K562 (cell line): ENCODE measurements around the gene TMA7B. TPM values are rescaled to one million over a fixed set of nuclear protein-coding genes. Genes with fewer than 3 reads are reported as not detected.
A peak's percentile ranks its signal among the peaks of the same experiment; 100 is the strongest.

Experiments used
- ATAC-seq: fragments of 200-7000 bp; cut with Tn5 transposase; 3 replicates; pipeline ENCODE4 v1.9.1; 2020; ENCODE audit warnings: moderate library complexity
- BruUV-seq: library from RNA; stranded (reverse); fragments of 400-500 nt; replicated peaks from 2 replicates; lab custom pipeline; 2021; lab: Mats Ljungman, UMichigan
- CTCF ChIA-PET: fragments of 300-600 bp; formaldehyde crosslinking; extraction: SDS; loops from one replicate; lab custom pipeline; 2021; ENCODE audit warnings: low intra/inter-chr PET ratio; lab: Yijun Ruan, JAX
- POLR2A ChIA-PET: fragments of 300-600, 350-650 bp; sonication (Branson Sonifier 250); formaldehyde crosslinking; extraction: SDS; loops from one replicate; lab custom pipeline; 2021; ENCODE audit warnings: antibody characterized with exemption, inconsistent platforms; lab: Yijun Ruan, JAX
- DNase-seq, 4 experiments: peaks; one replicate each; pipeline versions ENCODE4 v3.0.0 to v3.0.0-alpha.2; 2011 to 2018; ENCODE audit warnings: low spot score in 3 of 4, mixed read lengths in 3 of 4; ENCODE audit errors: extremely low read depth in 1 of 4
- FAIRE-seq: peaks from 2 replicates; lab custom pipeline; 2011; peaks lifted over from hg19 to GRCh38; lab: Jason Lieb, UNC
- H2AFZ ChIP-seq: 2 replicates; pipeline ENCODE4 v1.6.0; 2011; ENCODE audit warnings: low read depth, low read length, control low read depth, inconsistent platforms
- H3K27ac ChIP-seq: fragments of 200-600 bp; 3 replicates; pipeline ENCODE4 v1.8.0; 2011; ENCODE audit warnings: low read depth, mild to moderate bottlenecking, control low read depth, inconsistent platforms, low read length, moderate library complexity, mixed read lengths; ENCODE audit errors: extremely low read depth
- H3K27me3 ChIP-seq, 2 experiments: fragments of 300-600 bp in 1 of 2; 2 replicates in 1 of 2; 3 replicates in 1 of 2; pipeline versions ENCODE4 v1.6.0 to v1.8.0; 2011; ENCODE audit warnings: inconsistent platforms in 2 of 2, low read length in 2 of 2, mild to moderate bottlenecking in 1 of 2, mixed read lengths in 1 of 2, moderate library complexity in 1 of 2; ENCODE audit not compliant: control insufficient read depth in 2 of 2, insufficient read depth in 2 of 2
- H3K36me3 ChIP-seq: fragments of 300-600 bp; 3 replicates; pipeline ENCODE4 v1.8.0; 2011; ENCODE audit warnings: mild to moderate bottlenecking, low read length, inconsistent platforms; ENCODE audit not compliant: control insufficient read depth, insufficient read depth
- H3K4me1 ChIP-seq, 2 experiments: fragments of 200-600 bp in 1 of 2; replicated peaks in 1 of 2; 2 replicates in 1 of 2; 3 replicates in 1 of 2; pipeline versions ENCODE4 v1.5.1 to v1.8.0; 2011; ENCODE audit warnings: inconsistent platforms in 2 of 2, low read length in 2 of 2, mild to moderate bottlenecking in 1 of 2, mixed read lengths in 1 of 2, moderate library complexity in 1 of 2; ENCODE audit not compliant: control insufficient read depth in 2 of 2, insufficient read depth in 2 of 2
- H3K4me2 ChIP-seq: 2 replicates; pipeline ENCODE4 v1.6.1; 2011; ENCODE audit warnings: low read length, control low read depth, inconsistent platforms, mixed read lengths; ENCODE audit not compliant: insufficient read depth
- H3K4me3 ChIP-seq: fragments of 200-600 bp; sonication (generic), shearing (Covaris generic); 2 replicates; pipeline ENCODE4 v1.5.1; 2016; ENCODE audit warnings: control low read depth, inconsistent platforms
- H3K79me2 ChIP-seq: fragments of 200-600 bp; 3 replicates; pipeline ENCODE4 v1.8.0; 2011; ENCODE audit warnings: low read length, inconsistent platforms; ENCODE audit not compliant: control insufficient read depth, insufficient read depth
- H3K9ac ChIP-seq, 2 experiments: 2 replicates each; pipeline versions ENCODE4 v1.6.0 to v1.6.1; 2011; ENCODE audit warnings: low read depth in 2 of 2, low read length in 2 of 2, control low read depth in 1 of 2, inconsistent platforms in 1 of 2, mild to moderate bottlenecking in 1 of 2, mixed read lengths in 1 of 2; ENCODE audit not compliant: insufficient read depth in 1 of 2
- H3K9me1 ChIP-seq: one replicate; pipeline ENCODE4 v1.6.0; 2011; ENCODE audit warnings: inconsistent platforms, mild to moderate bottlenecking, low read length, moderate library complexity; ENCODE audit not compliant: control insufficient read depth, insufficient read depth
- H3K9me3 ChIP-seq: replicated peaks from 2 replicates; pipeline ENCODE4 v1.5.1; 2011; ENCODE audit warnings: low read depth, low read length, inconsistent platforms; ENCODE audit not compliant: control insufficient read depth, insufficient read depth
- H4K20me1 ChIP-seq: replicated peaks from 2 replicates; pipeline ENCODE4 v1.6.1; 2011; ENCODE audit warnings: low read length, inconsistent platforms, mixed read lengths; ENCODE audit not compliant: control insufficient read depth, insufficient read depth
- CHCHD3 ChIP-seq: fragments of 250-450 bp; sonication (Bioruptor Pico); IDR thresholded peaks from 2 replicates; pipeline ENCODE4 v2.1.2; 2022; ENCODE audit warnings: mild to moderate bottlenecking
- CHD7 ChIP-seq: fragments of 200-600 bp; sonication (generic); IDR thresholded peaks from one replicate; pipeline ENCODE4 v1.6.1; 2012; ENCODE audit warnings: mild to moderate bottlenecking, low read depth, low read length, inconsistent platforms
- GABPB2 ChIP-seq: fragments of 250-450 bp; sonication (Bioruptor Pico); conservative IDR thresholded peaks from 2 replicates; pipeline ENCODE4 v1.5.1; 2021; ENCODE audit warnings: mild to moderate bottlenecking
- KDM1A ChIP-seq, 2 experiments: fragments of 450-650 bp; IDR thresholded peaks; 2 replicates each; pipeline ENCODE4 v1.6.1; 2016; ENCODE audit warnings: mild to moderate bottlenecking in 2 of 2
- RBM39 ChIP-seq: fragments of 200-400 bp; formaldehyde crosslinking; optimal IDR thresholded peaks from 2 replicates; pipeline ENCODE3; 2018; ENCODE audit warnings: low read depth, low read length
- SIN3B ChIP-seq: fragments of 450-650 bp; IDR thresholded peaks from 2 replicates; pipeline ENCODE4 v1.6.1; 2017; ENCODE audit warnings: low read depth, mild to moderate bottlenecking, moderate library complexity
- ZNF277 ChIP-seq: fragments of 250-450 bp; sonication (Bioruptor Pico); IDR thresholded peaks from 2 replicates; pipeline ENCODE4 v1.8.0; 2022; ENCODE audit warnings: inconsistent platforms, mild to moderate bottlenecking, moderate library complexity, borderline replicate concordance
- WGBS: fragments of 100-300 bp; shearing (Covaris generic); methylation state at CpG from one replicate; pipeline ENCODE4 v1.1.6; 2016; ENCODE audit warnings: low coverage, mixed read lengths; ENCODE audit not compliant: insufficient coverage; ENCODE audit errors: missing lambda C conversion rate; 5-methylcytosine and 5-hydroxymethylcytosine counted together
- in situ Hi-C: fragments of 300-500 bp; cut with MboI; formaldehyde crosslinking; loops from 4 replicates; pipeline ENCODE4 v1.15.0; 2018; ENCODE audit warnings: inconsistent platforms, mixed read lengths
- intact Hi-C: fragments of 100-400 bp; cut with micrococcal nuclease; formaldehyde crosslinking; loops from 2 replicates; pipeline ENCODE4 v1.14.2; 2022
- polyA plus RNA-seq, 8 experiments: library from polyadenylated mRNA; depleted of rRNA in 4 of 8; stranded (reverse) in 5 of 8; unstranded in 3 of 8; fragments of >200 nt; fragmentation: Nextera tagmentation in 2 of 8; fragmentation: Illumina TruSeq in 1 of 8; extraction: Ambion mirVana in 2 of 8; extraction: Trizol in 1 of 8; gene quantifications; 2 replicates each; pipeline versions ENCODE4 v1.2.1 to v1.2.3, GENCODE V29; 2011 to 2014; ENCODE audit warnings: inconsistent platforms in 1 of 8, missing spikeins in 1 of 8
- total RNA-seq, 7 experiments: library from RNA; depleted of rRNA in 6 of 7; stranded (reverse); fragments of >200 nt in 6 of 7; fragmentation: Illumina TruSeq in 2 of 7; extraction: Trizol in 2 of 7; gene quantifications; 2 replicates each; pipeline versions ENCODE4 v1.2.1 to v1.2.3, GENCODE V29; 2011 to 2021; ENCODE audit warnings: low replicate concordance in 1 of 7

The TMA7B gene
- total and polyA plus RNA-seq, 9 of the 15 experiments (the other 6 are each of a cell fraction or from before 2014, with no cell fraction given): 5.6 to 14.2 (median 11.8) TPM

GRCh38 chr22:39952347-39952746 lies 7.8 kb upstream of the TMA7B start:
- FAIRE-seq: no peak

More at GRCh38 chr22:39952347-39952746, 7.8 kb upstream of the TMA7B start:
- Histone ChIP-seq H3K27me3 (no peaks in the 10 kb centered on the region), H3K9me3 (no peaks in the 10 kb centered on the region), H3K4me1 (peaks cover 9 to 49% of the 10 kb centered on the region in 2 experiments; a peak in 3 of 5 replicates), H3K4me2 (peak overlapping the region; percentile 28; the same call in 1 of the 2 replicates), H3K4me3 (no peak overlapping the region), H2AFZ (no peak overlapping the region), H4K20me1 (no peaks in the 10 kb centered on the region), H3K36me3 (peaks cover 80% of the 10 kb centered on the region; the same call in 2 of the 3 replicates), H3K9ac (peak overlapping the region in 1 of 2 experiments; percentile 28; a peak in 1 of 4 replicates), H3K27ac (no peak overlapping the region; the same call in 2 of the 3 replicates), H3K9me1 (no peaks in the 10 kb centered on the region), H3K79me2 (peaks cover 71% of the 10 kb centered on the region)
- intact Hi-C loops (no loop called here), in situ Hi-C loops (no loop called here)
- CTCF ChIA-PET: no interaction called here
- POLR2A ChIA-PET: interaction anchor here (1.5 to 2.2 kb wide), 3 partner anchors 9 to 376 kb away, joined by 5 to 12 read pairs (median 5); no protein-coding TSS in a partner anchor
- ATAC-seq (no peak), DNase-seq (no peak)
- 81% methylated on average over 6 of the region's 6 CpGs for WGBS
- BruUV-seq: no TSS peak
- TF ChIP-seq CHCHD3 (CRISPR knock-in tag) (no peak), CHD7 (no peak), KDM1A (IDR thresholded peaks at IDR 0.05) (no peak), SIN3B (no peak), RBM39 (no peak), ZNF277 (CRISPR knock-in tag) (no peak), GABPB2 (CRISPR knock-in tag) (no peak)
